ENCODE measurements around the gene STK25. TPM values are rescaled to one million over a fixed set of nuclear protein-coding genes. Genes with fewer than 3 reads are reported as not detected.

Gene STK25
- polyA plus RNA-seq, 1 donor from 2014 or later, result 580 TPM

GRCh38 chr2:241538838-241539615, 30.6 kb upstream of the STK25 start:
- Histone ChIP-seq H3K27ac (ENCODE audit: low read length) (no peak overlapping the region), H4K20me1 (ENCODE audit: insufficient read depth) (no peaks in the 10 kb centered on the region), H3K79me2 (replicated peaks; ENCODE audit: insufficient read depth, low read length) (no peaks in the 10 kb centered on the region), H2AFZ (ENCODE audit: low read depth, low read length) (no peak overlapping the region), H3F3A (ENCODE audit: insufficient read depth, low read length, poor library complexity, severe bottlenecking) (no peaks in the 10 kb centered on the region), H3K27me3 (ENCODE audit: insufficient read depth, low read depth, low read length) (peaks cover 28% of the 10 kb centered on the region), H3K36me3 (ENCODE audit: insufficient read depth, low read length) (no peaks in the 10 kb centered on the region), H3K9me2 (ENCODE audit: insufficient read depth, low read length) (no peaks in the 10 kb centered on the region), H3K4me3 (ENCODE audit: low read length) (no peak overlapping the region), H3K9ac (ENCODE audit: low read length) (no peak overlapping the region), H3K4me2 (ENCODE audit: low read length) (no peak overlapping the region), H3K9me3 (ENCODE audit: low read length) (no peaks in the 10 kb centered on the region)
- TF ChIP-seq CTCF (IDR thresholded peaks at IDR 0.05; ENCODE audit: poor library complexity, severe bottlenecking) (no peak), EP300 (conservative IDR thresholded peaks at IDR 0.05; ENCODE audit: poor library complexity, severe bottlenecking) (no peak), REST (IDR thresholded peaks at IDR 0.05; ENCODE audit: borderline replicate concordance) (no peak)

GRCh38 chr2:241535871-241536655, 27.7 kb upstream of the STK25 start:
- Histone ChIP-seq H3K36me3 (ENCODE audit: insufficient read depth, low read length) (no peaks in the 10 kb centered on the region), H3K79me2 (replicated peaks; ENCODE audit: insufficient read depth, low read length) (no peaks in the 10 kb centered on the region), H3K9me2 (ENCODE audit: insufficient read depth, low read length) (no peaks in the 10 kb centered on the region), H3K4me3 (ENCODE audit: low read length) (no peak overlapping the region), H3K27me3 (ENCODE audit: insufficient read depth, low read depth, low read length) (peaks cover 8% of the 10 kb centered on the region), H3F3A (ENCODE audit: insufficient read depth, low read length, poor library complexity, severe bottlenecking) (no peaks in the 10 kb centered on the region), H3K27ac (ENCODE audit: low read length) (no peak overlapping the region), H3K9me3 (ENCODE audit: low read length) (no peaks in the 10 kb centered on the region), H4K20me1 (ENCODE audit: insufficient read depth) (no peaks in the 10 kb centered on the region), H2AFZ (ENCODE audit: low read depth, low read length) (no peak overlapping the region), H3K9ac (ENCODE audit: low read length) (no peak overlapping the region), H3K4me2 (ENCODE audit: low read length) (no peak overlapping the region)
- no peak for TF ChIP-seq TAF1 (IDR thresholded peaks at IDR 0.05; ENCODE audit: low read depth)
- TF ChIP-seq EZH2 (IDR thresholded peaks at IDR 0.05; ENCODE audit: borderline replicate concordance, insufficient read depth, low read length, poor library complexity, severe bottlenecking), result no peak
- no peak for TF ChIP-seq RAD21 (conservative IDR thresholded peaks at IDR 0.05)
